NB4 (cell line): Measurements from ENCODE around the gene CHN1.

Source experiments
- POLR2A ChIP-seq: IDR thresholded peaks from 2 replicates; pipeline ENCODE4 v1.6.1; 2011; ENCODE audit warnings: mild to moderate bottlenecking; ENCODE audit not compliant: insufficient read length; ENCODE audit errors: extremely low read depth
- TF ChIP-seq, protein P1 (sequence below): IDR thresholded peaks from one replicate; pipeline ENCODE4 v1.5.1; 2012; ENCODE audit warnings: low read depth, low read length
- TF ChIP-seq, protein P2 (sequence below): IDR thresholded peaks from 2 replicates; pipeline ENCODE4 v1.6.1; 2011; ENCODE audit warnings: low read depth, low read length

DNA sequence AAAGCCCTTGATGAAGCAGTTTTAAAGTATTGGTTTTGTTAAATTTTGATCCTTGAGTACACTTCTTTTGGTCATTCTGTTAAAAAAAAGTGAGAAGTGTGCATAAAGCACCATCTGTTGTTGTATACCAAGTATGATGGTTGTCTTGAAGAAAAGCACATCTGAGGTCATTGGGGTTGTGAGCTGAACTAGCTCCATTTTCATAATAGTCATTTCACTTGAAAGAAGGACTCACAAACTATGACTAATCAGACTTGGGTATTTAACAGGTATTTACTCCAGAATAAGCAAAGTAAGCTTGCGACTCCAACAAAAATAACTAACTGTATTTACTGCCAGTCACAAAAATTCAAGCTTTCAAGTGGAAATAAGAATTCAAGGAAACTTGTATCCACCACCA lies 35.1 kb downstream of the CHN1 start:
- TF ChIP-seq, protein P1, sequence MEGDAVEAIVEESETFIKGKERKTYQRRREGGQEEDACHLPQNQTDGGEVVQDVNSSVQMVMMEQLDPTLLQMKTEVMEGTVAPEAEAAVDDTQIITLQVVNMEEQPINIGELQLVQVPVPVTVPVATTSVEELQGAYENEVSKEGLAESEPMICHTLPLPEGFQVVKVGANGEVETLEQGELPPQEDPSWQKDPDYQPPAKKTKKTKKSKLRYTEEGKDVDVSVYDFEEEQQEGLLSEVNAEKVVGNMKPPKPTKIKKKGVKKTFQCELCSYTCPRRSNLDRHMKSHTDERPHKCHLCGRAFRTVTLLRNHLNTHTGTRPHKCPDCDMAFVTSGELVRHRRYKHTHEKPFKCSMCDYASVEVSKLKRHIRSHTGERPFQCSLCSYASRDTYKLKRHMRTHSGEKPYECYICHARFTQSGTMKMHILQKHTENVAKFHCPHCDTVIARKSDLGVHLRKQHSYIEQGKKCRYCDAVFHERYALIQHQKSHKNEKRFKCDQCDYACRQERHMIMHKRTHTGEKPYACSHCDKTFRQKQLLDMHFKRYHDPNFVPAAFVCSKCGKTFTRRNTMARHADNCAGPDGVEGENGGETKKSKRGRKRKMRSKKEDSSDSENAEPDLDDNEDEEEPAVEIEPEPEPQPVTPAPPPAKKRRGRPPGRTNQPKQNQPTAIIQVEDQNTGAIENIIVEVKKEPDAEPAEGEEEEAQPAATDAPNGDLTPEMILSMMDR = no peak
- no peak for TF ChIP-seq POLR2A
- TF ChIP-seq, protein P2, sequence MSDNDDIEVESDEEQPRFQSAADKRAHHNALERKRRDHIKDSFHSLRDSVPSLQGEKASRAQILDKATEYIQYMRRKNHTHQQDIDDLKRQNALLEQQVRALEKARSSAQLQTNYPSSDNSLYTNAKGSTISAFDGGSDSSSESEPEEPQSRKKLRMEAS = no peak
